ENCODE measurements around the gene SCGB1A1. TPM values are rescaled to one million over a fixed set of nuclear protein-coding genes. Genes with fewer than 3 reads are reported as not detected.

Gene SCGB1A1
- total RNA-seq, 1 experiment from 2014 or later = not detected

DNA sequence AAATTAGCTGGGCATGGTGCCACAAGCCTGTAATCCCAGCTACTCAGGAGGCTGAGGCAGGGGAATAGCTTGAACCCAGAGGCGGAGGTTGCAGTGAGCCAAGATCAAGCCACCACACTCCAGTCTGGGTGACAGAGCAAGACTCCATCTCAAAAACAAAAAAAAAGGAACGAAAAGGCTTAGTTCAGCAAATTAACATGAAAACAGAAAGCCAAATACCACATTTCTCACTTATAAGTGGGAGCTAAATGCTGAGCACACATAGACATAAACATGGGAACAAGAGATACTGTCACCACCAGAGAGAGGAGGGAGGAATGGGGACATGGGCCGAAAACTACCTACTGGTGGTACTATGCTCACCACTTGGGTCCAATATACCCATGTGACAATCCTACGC lies 38.6 kb downstream of the SCGB1A1 start:
- TF ChIP-seq, protein P1, sequence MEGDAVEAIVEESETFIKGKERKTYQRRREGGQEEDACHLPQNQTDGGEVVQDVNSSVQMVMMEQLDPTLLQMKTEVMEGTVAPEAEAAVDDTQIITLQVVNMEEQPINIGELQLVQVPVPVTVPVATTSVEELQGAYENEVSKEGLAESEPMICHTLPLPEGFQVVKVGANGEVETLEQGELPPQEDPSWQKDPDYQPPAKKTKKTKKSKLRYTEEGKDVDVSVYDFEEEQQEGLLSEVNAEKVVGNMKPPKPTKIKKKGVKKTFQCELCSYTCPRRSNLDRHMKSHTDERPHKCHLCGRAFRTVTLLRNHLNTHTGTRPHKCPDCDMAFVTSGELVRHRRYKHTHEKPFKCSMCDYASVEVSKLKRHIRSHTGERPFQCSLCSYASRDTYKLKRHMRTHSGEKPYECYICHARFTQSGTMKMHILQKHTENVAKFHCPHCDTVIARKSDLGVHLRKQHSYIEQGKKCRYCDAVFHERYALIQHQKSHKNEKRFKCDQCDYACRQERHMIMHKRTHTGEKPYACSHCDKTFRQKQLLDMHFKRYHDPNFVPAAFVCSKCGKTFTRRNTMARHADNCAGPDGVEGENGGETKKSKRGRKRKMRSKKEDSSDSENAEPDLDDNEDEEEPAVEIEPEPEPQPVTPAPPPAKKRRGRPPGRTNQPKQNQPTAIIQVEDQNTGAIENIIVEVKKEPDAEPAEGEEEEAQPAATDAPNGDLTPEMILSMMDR (IDR thresholded peaks at IDR 0.05; ENCODE audit: unreplicated experiment) = no peak
- no peak for DNase-seq (ENCODE audit: unreplicated experiment)
- CTCF ChIA-PET = interaction anchor here (0.6 to 0.9 kb wide), 3 partner anchors 30 to 287 kb away, joined by 3 read pairs; no protein-coding TSS in a partner anchor
- BruUV-seq (replicated peaks) = no TSS peak
- no peaks in the 10 kb centered on the region for H3K4me1 Mint-ChIP-seq (ENCODE audit: insufficient read depth, unreplicated experiment)
- no peak overlapping the region for H3K27ac Mint-ChIP-seq (ENCODE audit: low read depth, unreplicated experiment)
- POLR2A ChIA-PET = interaction anchor here (0.9 kb wide), 1 partner anchor 18 kb away, joined by 3 read pairs; no protein-coding TSS in a partner anchor
- no peak overlapping the region for H3K4me3 Mint-ChIP-seq (ENCODE audit: unreplicated experiment)
- intact Hi-C loops (cut with micrococcal nuclease) = no loop called here
- no peaks in the 10 kb centered on the region for H3K27me3 Mint-ChIP-seq (ENCODE audit: insufficient read depth, unreplicated experiment)
- no peaks in the 10 kb centered on the region for H3K36me3 Mint-ChIP-seq (ENCODE audit: insufficient read depth, unreplicated experiment)
- no peaks in the 10 kb centered on the region for H3K9me3 Mint-ChIP-seq (ENCODE audit: unreplicated experiment)

DNA sequence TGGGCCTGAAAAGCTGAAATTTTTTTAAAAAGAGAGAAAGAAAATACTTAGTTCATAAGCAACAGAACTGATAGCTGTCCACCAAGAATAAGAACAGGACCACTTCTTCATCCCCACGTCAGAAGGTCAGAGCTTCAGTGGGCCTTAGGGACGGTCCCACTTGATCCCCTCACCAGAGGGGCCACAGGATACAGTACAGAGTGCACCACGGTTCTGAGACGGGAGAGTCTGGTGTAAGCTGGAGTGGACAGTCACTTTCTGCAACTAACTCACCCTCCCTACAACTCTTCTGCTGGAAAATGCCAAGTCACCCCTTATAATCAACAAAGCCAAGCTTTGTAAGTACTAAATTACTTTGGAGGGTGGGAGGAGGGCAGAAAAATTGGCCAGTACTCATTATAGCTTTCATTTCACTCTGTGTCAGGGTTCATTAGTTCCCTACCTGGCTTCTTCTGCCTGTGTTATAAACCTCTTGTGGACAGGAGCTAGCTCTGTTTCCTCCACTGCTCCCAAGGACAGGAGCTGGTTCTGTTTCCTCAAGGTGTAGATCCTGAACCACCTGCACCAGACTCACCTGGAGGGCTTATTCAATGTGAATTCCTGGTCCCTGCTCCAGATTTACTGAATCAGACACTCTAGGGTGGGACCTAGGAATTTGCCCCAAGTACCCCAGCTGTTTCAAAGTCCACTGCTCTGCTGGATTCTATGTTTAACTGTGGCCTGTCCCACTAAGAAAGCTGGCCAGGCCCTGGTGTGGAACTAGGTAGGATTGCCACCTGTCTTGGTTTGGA lies 39.6 kb downstream of the SCGB1A1 start:
- POLR2A ChIA-PET = interaction anchor here (0.9 kb wide), 1 partner anchor 19 kb away, joined by 3 read pairs; no protein-coding TSS in a partner anchor
- H3K4me3 Mint-ChIP-seq (ENCODE audit: unreplicated experiment) = no peak overlapping the region
- intact Hi-C loops (cut with micrococcal nuclease) = no loop called here
- no peaks in the 10 kb centered on the region for H3K27me3 Mint-ChIP-seq (ENCODE audit: insufficient read depth, unreplicated experiment)
- BruUV-seq (replicated peaks) = no TSS peak
- no peaks in the 10 kb centered on the region for H3K36me3 Mint-ChIP-seq (ENCODE audit: insufficient read depth, unreplicated experiment)
- H3K9me3 Mint-ChIP-seq (ENCODE audit: unreplicated experiment) = no peaks in the 10 kb centered on the region
- H3K27ac Mint-ChIP-seq (ENCODE audit: low read depth, unreplicated experiment) = no peak overlapping the region
- TF ChIP-seq, protein P1 (IDR thresholded peaks at IDR 0.05; ENCODE audit: unreplicated experiment) = no peak
- DNase-seq (ENCODE audit: unreplicated experiment) = no peak
- CTCF ChIA-PET = interaction anchor here (0.6 to 1.1 kb wide), 2 partner anchors 29 to 126 kb away, joined by 3 to 4 read pairs; no protein-coding TSS in a partner anchor
- H3K4me1 Mint-ChIP-seq (ENCODE audit: insufficient read depth, unreplicated experiment) = no peaks in the 10 kb centered on the region

DNA sequence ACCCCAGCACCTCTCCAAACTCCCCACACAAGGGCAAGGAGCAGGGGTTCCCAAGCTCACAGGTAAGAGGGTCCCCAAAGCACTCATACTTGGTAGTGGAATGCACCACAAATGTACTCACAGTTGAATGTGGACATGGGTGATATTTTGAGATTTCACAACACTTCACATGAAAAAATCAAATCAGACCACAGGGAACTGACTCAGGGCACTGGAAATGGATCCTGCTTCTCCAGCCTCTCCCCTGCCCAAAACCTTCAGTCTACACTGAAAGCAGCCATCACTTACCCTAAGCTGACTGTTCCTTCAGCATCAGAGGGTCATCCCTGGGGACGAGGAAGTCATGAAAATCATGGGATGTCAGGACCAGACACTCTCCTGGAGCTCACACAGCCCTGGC lies 40.2 kb downstream of the SCGB1A1 start:
- TF ChIP-seq, protein P1 (IDR thresholded peaks at IDR 0.05; ENCODE audit: unreplicated experiment) = no peak
- ChIA-PET CTCF (interaction anchor here (1.1 kb wide), 1 partner anchor 126 kb away, joined by 4 read pairs; no protein-coding TSS in a partner anchor), POLR2A (no interaction called here)
- H3K9me3 Mint-ChIP-seq (ENCODE audit: unreplicated experiment) = no peaks in the 10 kb centered on the region
- no peaks in the 10 kb centered on the region for H3K27me3 Mint-ChIP-seq (ENCODE audit: insufficient read depth, unreplicated experiment)
- no peak for DNase-seq (ENCODE audit: unreplicated experiment)
- BruUV-seq (replicated peaks) = no TSS peak
- H3K4me1 Mint-ChIP-seq (ENCODE audit: insufficient read depth, unreplicated experiment) = no peaks in the 10 kb centered on the region
- intact Hi-C loops (cut with micrococcal nuclease) = no loop called here
- H3K27ac Mint-ChIP-seq (ENCODE audit: low read depth, unreplicated experiment) = no peak overlapping the region
- H3K36me3 Mint-ChIP-seq (ENCODE audit: insufficient read depth, unreplicated experiment) = no peaks in the 10 kb centered on the region
- no peak overlapping the region for H3K4me3 Mint-ChIP-seq (ENCODE audit: unreplicated experiment)

DNA sequence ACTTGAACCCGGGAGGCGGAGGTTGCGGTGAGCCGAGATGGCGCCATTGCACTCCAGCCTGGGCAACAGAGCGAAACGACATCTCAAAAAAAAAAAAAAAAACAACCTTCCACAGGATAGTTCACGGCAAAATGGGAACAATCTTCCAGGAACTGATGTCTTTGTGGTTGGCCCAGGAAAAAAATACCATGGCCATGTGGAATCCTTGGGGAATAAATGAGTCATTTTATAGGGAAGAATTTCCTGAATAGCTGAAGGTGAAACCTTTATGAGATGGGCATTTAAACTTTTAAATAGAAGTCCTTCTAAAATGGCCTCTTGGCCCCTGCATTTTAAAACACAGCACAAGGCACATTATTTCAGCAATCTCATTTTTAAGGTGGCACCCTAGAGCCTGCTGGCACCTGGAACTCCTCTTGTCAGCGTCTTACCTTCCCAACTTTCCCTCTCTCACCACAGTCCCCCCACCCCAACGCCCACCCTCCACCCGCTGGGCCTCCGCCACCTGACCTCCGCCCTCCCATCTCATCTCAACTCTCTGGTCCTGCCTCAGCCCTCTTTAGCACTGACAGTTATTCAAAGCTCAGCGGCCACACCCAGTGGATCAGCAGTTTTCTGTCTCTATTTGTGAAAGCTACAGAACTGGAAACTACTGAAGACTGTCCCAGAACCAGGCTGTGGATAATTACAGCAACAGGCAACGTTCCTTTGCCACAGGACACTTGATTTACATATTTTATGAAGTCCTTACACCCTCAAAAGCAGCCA lies 43.1 kb downstream of the SCGB1A1 start:
- Mint-ChIP-seq H3K27ac (ENCODE audit: low read depth, unreplicated experiment) (no peak overlapping the region), H3K4me3 (ENCODE audit: unreplicated experiment) (no peak overlapping the region), H3K4me1 (ENCODE audit: insufficient read depth, unreplicated experiment) (no peaks in the 10 kb centered on the region), H3K9me3 (ENCODE audit: unreplicated experiment) (no peaks in the 10 kb centered on the region), H3K27me3 (ENCODE audit: insufficient read depth, unreplicated experiment) (no peaks in the 10 kb centered on the region), H3K36me3 (ENCODE audit: insufficient read depth, unreplicated experiment) (no peaks in the 10 kb centered on the region)
- POLR2A ChIA-PET = interaction anchor here (0.6 kb wide), 1 partner anchor 41 kb away, joined by 3 read pairs; no protein-coding TSS in a partner anchor
- TF ChIP-seq, protein P1 (IDR thresholded peaks at IDR 0.05; ENCODE audit: unreplicated experiment) = no peak
- DNase-seq (ENCODE audit: unreplicated experiment) = peak; percentile 18
- intact Hi-C loops (cut with micrococcal nuclease) = no loop called here
- BruUV-seq (replicated peaks) = no TSS peak
- CTCF ChIA-PET = no interaction called here

Data from MCF 10A (cell line).